Stimulated activated CD8-positive, alpha-beta memory T cell treated with anti-CD3 and anti-CD28 coated beads, Interleukin-15, amount 100 ng/mL, for 1 hour (primary cell): ENCODE data around the gene ANKRD44.
"Not testable (repeated sequence)": the region's sequence is repeated elsewhere in the genome, so short reads cannot be mapped to it uniquely, and the experiment has no call there.

ENCODE experiments used
- DNase-seq: peaks from one replicate; pipeline ENCODE4 v3.0.0-alpha.2; 2020; ENCODE audit warnings: low read depth

Gene ANKRD44

DNA sequence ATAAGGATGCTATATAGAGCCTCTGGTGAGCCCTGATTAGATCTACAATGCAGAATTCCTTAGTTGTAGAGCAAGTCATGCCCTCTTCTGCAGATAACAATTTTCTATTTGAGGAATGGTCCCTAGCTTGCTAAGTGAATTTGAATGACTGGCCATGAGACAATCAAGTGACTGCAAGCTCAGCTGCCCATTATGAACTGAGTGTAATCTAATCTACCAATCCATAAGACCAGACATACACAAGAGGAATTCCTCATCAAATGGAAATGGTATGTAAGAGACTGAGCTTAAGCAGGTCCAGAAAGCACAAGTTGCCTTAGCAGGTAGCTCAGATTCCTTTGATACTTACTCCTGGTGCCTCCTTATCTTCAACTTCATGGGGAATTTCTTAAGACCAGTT, 4.8 kb upstream of the ANKRD44 start:
- DNase-seq: no peak

GRCh38 chr2:197312186-197312585, 1.6 kb upstream of the ANKRD44 start:
- DNase-seq: no peak

DNA sequence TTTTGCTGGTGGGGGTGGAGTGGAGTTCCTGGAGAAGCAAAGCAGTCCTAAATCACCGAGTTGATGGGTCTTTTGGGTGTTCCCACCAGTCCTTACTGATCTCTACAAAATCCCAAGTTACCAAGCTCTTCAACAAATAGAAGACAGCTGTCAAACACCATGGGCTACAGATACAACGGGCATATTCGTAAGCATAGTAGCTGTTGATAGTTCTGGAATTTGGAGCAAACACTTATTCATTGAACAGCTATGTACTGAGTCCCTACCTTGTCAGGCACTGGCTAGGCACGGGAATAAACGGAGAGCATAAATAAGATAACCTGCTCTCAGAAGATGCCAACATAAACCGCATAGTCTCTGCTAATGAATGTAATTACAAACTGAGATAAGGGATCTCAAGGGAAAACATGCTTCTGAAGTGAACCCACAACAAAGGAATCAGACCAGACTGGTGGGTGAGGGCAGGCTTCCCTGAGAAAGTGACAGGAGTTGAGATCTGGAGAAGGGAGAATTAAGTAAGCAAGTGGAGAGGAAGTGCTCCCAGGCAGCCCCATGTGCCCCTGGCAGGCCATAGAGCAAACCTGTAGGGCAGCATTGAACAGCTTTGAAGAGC, 947 bp upstream of the ANKRD44 start:
- DNase-seq: no peak

DNA sequence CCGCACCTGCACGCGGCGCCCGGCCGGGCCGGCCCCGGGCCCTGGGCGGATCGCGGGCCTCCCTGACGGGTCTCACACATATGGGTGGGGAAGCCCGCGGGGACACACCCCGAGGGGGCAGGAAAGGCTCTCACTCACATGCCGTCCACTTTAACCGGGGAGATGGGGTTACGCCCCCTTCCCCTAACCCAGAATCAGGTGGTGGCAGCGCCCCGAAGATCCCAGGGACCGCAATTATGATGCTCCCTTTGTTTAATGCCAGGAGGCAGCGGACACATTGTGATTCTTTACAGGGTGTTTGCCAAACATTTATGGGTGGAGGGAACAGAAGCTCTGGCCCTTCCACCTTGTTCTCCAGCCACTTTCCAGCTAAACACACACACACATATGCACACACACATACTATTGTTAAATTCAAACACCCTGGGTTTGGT, 424 bp upstream of the ANKRD44 start:
- no peak for DNase-seq

DNA sequence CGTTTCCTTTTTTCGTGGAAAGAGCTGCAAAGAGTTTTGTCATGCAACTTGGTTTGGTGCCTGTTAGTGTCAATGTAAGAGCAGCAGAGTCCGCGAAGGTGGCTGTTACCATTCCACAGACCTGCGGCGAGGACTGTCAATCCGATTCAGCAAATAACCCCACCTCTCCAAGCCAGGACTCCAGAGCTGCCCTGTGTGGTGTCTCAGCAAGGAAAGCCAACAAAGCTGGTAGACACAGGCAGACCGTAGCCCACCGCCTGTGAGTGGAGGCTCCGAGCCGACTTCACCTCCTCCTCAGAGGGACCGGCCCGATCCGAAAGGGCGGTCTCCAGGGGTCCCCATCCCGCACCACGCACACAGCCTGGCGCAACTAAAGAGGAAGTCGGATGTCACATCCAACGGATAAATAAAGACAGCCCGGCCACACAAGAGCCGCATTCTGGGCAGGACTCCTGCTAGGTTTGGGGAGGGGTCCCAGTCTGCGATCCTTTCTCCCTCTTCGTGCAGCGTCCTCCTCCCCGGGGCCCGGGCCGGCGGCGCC, 819 bp downstream of the ANKRD44 start:
- peak; percentile 42 for DNase-seq

DNA sequence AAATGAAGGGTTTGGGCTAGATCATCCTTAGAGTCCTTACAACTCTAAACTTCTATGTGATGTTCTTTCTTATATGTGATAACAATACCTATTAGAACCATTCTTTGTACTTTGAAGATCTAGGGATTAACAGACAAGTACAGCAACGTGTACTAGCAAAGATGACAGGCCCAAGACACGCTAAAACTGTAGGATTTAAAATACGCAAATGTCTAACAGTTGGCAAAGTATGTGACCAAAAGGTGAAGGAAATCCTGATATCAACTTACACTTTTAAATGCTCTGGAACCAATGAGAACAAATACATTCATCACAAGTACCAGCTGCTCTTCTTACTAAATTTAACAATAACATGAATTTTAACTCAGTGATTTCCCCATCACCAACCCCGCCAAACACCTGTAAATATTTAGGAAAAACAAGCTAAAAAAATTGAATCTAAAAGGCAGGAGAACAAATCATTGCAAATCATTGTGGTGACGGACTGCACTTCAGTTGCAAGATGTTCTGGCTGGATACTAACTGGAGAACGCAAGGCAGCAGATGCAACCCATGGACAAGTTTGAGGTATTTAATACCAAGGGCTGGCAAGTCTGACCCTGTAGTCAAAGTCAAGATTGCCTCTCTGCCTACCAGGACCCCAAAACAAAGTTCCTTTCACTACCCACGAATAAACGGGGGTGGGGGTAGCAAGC, 1.4 kb downstream of the ANKRD44 start:
- DNase-seq: no peak

GRCh38 chr2:197308585-197308984, 2.0 kb downstream of the ANKRD44 start:
- no peak for DNase-seq

DNA sequence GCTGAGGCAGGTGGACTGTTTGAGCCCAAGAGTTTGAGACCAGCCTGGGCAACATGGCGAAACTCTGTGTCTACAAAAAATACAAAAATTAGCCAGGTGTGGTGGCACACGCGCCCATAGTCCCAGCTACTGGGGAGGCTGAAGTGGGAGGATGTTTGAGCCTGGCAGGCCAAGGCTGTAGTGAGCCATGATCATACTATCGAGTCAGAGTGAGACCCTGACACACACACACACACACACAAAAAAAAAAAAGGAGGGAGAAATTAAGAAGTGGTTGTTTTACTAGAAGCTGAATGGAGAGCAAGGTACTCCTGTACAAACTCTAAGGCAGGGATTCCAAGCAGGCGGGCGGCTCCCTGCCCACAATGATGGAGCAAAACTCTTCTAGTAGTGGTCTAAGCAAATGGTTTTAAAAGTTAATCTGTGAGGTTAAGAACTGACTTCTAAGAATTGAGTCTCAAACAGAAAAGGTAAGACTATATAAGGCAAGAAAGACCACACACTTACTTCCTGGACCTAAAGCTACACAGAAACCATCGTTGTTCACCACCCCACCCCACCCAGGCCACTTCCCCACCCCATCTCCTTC, 2.6 kb downstream of the ANKRD44 start:
- DNase-seq: no peak

GRCh38 chr2:197307236-197307932, 3.2 kb downstream of the ANKRD44 start:
- no peak for DNase-seq

DNA sequence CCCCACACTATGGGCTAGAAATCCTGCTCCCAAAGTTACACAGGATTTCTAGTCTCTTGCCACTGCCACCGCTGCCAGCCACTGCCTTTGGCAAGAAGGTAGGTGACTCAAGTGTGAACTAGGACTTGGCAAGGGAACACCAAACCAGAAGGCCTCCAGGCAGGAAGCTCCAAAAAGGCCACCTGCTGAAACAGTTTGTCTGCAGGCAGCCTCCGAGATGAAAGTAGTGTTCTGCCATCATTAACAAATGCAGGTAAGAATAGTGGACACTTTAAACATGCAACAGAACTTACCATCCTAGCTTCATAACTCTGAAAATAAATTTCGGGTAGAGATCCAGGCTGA, 3.9 kb downstream of the ANKRD44 start:
- no peak for DNase-seq

DNA sequence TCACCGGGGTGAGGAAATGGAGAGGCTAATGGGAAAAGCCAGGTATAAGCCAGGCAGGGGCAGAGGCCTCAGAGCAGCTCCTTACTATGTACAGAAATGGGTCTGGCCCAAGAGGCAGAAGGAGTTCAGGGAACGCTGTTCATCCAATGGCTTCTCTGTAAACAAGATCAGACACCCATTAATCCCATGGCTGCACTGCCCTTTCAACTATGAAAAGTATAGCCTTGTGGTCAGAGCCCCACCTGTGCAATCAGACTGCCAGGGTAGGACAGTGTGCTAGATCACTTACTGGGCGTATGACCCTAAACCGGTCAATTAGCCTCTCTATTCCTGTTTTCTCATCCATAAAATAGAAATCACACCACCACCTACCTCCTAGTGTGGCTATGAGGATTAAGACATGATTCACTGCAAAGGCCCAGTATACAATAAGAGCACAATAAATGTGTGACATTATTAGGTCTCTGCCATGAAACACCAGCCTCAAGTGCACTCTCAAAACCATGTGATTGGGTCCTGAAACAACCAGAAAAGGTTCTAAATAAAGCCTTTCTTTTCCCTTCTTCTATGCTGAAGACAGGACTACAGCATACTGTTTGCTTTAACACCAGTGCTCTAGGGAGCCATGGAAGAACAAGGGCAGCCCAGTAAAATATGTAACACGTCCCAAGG, 4.4 kb downstream of the ANKRD44 start:
- DNase-seq: no peak

- DNase-seq: no peak
Measured at GRCh38 chr2:197304556-197305011, 6.0 kb downstream of the ANKRD44 start.

- no peak for DNase-seq
Measured at GRCh38 chr2:197300139-197300538, 10.4 kb downstream of the ANKRD44 start.

DNA sequence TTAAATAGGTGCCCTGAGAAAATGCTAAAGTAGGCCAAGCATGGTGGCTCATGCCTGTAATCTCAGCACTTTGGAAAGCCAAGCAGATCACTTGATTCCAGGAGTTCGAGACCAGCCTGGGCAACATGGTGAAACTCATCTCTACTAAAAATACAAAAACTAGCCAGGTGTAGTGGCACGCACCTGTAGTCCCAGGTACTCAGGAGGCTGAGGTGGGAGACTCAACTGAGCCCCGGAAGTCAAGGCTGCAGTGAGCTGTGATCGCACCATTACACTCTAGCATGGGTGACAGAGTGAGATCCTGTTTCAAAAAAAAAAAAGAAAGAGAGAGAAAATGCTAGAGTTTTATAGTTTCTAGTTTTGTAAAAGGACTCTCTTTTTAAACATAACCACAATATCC, 12.0 kb downstream of the ANKRD44 start:
- DNase-seq: no peak

DNA sequence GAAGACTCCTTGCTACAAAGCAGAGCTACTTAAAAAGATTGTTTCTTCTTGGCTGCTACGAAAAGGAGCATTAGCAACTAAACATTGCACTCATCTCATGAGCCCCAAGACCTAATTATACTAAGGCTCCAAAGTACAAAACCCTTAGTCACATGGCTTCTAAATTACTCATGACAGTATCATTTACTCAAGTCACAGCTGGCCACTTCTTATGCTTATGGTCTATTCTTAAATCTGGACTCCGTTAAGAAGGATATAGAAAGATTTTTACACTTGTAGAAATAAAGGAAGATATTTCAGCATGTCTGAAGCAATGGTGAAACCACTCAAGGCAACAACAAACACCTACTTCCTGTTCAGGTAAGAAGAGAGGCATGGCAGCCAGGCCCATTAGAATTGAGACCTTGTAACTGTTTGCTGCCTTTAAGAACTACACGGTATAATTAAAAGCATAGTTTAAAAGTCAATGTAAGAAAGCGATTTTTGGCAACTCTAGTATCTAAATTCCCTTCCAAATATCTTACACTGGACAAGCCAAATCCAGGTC, 12.7 kb downstream of the ANKRD44 start:
- DNase-seq: no peak

- DNase-seq: no peak
Measured at GRCh38 chr2:197297266-197297665, 13.3 kb downstream of the ANKRD44 start.

- no peak for DNase-seq
Measured at GRCh38 chr2:197296835-197297234, 13.7 kb downstream of the ANKRD44 start.

DNA sequence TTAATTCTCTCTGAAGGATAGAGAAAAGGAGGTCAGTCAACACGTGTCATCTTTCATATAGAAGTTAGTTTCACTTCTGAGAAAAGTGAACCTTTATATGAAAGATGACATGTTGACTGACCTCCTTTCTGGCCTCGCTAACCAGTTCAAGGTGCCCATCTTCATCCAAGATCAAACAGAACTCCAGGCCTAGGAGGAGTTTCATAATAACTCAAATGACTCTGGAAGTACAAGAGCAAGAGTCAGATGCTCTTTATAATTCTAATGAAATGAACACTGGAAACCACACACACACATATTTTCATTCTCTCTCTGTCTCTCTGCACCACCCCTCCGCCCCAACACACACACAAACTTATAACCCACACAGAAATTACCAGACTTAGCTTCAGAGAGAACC, 16.3 kb downstream of the ANKRD44 start:
- DNase-seq: no peak

DNA sequence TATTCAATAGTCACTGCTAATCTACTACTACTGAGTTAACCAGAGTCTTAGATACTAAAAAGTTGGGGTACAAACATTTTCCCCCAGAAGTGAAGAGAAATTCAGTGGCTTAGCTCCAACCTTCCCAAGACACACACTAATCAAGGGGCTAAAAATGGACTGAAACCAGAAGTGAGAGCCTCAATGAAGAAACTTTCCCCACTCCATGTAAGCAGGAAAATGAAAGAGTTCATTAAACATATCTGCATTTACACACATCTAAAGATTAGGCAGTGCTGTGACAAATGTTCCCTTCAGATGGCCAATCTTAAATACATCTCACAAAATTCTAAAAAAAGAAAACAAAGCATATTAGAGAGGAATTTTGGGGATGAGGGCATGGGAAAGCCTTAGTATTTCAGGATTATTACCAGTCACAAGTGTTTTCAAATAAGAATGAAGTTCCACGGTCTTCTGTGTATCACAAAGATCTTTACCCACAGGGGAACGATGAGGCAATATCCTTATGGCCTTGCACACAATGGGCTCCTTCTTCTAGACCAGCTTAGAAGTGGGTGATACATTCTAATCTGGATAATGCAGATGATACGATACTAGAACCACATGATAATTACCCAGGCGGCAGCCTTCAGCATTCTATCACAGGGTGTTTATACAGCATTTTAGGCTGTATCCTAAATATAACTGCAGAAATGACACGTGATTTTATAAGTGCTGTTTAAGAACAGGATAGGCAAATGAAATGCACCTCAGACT, 17.1 kb downstream of the ANKRD44 start:
- no peak for DNase-seq

DNA sequence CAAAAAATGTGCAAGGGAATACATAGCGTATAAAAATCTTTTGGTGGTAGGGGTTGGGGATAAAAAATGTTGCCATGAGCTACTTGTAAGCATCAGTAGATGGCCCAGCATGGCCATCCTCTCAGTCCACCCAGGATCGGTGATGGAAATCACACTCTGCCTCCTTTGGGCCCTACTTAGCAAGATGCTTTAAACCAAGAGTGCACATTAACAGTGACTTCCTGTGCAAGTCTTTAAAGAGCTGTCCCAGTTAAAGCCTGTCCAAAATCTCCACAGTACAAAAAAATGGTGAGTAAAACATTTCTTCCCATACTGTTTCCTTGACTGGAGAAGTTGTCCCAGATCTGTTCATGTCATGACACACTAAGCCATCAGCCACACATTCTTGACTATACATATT, 18.0 kb downstream of the ANKRD44 start:
- DNase-seq: no peak

DNA sequence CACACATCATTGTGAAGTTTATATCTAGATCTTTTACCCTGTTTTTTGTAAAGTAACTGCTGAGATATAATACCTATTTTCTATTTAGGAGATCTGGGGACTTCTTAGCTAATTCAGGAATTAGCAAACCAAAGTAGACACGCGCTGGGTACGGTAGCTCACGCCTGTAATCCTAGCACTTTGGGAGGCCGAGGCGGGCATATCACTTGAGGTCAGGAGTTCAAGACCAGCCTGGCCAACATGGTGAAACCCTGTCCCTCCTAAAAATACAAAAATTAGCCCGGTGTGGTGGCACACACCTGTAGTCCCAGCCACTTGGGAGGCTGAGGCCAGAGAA, 23.0 kb downstream of the ANKRD44 start:
- not testable (repeated sequence) for DNase-seq
